ENCODE results near the gene SF1. TPM values are rescaled to one million over a fixed set of nuclear protein-coding genes. Genes with fewer than 3 reads are reported as not detected.
A peak's percentile ranks its signal among the peaks of the same experiment; 100 is the strongest.

The SF1 gene
- total RNA-seq, 1 donor from 2014 or later = 302 TPM

DNA sequence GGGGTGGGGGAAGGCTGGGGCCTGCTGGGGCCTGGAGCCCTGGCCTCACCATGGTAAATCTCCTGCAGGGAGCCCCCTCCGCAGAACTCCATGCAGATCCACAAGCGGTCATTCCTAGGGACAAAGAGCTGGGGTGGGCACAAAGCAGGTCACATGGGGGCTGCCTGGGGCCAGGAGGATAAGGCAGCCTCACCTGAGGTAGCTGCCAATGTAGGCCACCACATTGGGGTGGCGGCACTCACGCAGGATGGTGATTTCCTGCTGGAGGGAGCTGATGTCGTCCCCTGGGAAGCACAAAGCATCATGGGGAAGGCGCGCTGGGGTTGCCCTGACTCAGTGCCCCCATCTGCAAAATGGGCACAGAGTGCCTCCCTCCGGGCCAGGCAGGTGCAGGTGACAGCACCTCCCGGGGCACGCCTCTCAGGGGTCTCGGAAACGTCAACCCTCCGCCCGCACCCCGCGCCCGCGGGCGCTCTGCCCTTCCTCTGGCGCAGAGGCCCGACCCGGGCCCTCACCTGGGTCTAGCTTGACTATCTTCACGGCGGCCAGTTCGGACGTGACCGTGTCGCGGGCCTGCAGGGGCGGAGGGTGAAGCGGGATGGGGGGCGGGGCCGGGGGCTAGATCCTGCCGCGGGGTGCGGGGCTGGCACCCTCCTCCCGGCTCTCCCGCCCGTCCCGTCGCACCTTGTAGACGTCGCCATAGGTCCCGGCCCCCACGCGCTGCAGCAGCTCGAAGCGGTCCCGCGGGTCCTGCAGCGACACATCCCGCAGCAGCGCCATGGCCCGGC lies 24.2 kb upstream of the SF1 start:
- no peak for DNase-seq (ENCODE audit: low spot score)

DNA sequence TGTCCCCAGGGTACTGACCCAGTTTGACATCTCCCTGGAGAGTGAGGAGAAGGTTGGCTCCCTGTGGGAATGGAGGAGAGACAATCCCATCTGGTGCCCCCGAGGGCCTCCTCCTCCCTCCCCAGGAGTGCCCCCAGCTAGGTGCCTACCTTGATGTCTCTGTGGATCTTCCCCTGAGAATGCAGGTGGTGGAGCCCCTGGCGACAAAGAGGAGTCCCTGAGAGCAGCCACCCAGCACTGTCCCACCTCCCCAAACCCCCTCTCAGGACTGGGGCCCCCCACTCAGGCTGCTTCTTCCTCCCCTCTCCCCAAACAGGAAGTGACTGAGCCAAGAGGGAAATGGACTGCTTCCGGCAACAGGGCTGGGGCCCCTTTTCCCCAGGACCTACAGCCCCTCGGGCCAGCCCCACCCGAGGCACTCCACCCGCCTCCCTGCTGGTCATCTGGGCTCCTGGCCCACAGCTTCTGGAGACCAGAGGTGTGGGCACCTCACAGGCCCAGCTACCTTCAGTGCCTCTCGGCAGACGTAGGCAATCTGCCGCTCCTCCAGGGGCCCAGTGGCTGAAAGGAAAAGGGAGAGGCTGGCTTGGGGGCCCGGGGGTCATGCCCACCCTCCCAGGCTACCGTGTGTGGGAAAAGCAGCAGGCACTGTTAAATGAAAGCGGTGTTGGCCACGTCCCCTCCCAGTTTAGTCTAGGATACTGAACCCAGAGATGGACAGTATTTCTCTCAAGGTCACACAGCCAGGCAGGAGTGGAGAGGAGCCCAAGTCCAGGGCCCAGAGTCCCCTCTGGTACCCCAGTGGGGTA lies 23.4 kb upstream of the SF1 start:
- DNase-seq (ENCODE audit: low spot score) = no peak

DNA sequence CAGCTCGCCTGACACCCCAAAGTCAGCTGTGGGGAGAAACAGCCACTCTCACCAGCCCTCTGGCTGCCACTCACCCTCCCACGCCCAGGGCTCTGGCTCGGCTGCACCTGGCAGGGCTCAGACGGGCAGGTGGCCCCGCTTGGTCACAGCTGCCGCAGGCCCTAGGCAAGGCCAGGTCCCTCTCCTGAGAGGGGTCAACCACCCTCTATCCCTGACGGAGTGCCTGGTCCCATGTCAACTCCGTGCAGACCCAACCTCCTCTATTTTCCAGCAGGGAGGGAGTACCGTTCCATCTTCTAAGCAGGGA lies 22.8 kb upstream of the SF1 start:
- DNase-seq (ENCODE audit: low spot score) = no peak

DNA sequence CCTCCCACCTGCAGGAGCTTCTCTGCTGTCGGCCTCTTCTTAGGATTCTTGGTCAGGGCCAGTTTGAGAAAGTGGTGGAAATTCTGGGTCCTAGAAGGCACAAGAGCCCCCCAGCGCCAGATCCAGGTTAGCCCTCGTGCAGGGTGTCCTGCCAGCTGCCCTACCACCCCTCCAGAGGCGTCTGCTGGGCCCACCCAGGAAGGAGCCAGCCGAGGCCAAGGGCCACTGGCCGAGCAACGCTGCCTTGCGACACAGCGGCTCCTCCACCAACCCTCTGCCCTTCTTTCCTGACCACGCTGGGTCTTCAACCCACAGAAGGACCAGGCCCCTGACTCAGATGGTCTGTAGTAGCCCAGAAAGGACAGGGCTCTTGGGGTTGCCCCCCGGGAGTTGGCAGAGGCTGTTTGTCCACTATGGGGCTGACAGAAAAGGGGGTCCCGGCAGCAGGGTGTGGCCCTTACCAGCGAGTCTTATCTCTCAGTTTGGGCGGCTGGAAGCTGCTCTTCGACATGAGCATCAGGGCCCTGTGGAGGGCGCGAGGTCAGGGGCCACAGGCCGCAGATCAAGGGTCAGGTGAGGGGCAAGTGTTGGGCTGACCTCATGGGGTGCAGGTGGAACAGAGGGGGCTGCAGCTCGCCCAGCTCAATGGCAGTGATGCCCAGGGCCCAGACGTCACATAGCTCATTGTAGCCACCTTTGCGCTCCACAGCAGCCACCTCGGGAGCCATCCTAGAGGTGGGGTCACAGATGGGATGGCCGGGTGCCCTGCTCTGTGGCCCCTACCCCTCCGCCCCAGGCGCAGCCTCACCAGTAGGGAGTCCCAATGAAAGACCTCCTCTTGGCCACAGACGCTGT lies 22.2 kb upstream of the SF1 start:
- DNase-seq (ENCODE audit: low spot score) = no peak

DNA sequence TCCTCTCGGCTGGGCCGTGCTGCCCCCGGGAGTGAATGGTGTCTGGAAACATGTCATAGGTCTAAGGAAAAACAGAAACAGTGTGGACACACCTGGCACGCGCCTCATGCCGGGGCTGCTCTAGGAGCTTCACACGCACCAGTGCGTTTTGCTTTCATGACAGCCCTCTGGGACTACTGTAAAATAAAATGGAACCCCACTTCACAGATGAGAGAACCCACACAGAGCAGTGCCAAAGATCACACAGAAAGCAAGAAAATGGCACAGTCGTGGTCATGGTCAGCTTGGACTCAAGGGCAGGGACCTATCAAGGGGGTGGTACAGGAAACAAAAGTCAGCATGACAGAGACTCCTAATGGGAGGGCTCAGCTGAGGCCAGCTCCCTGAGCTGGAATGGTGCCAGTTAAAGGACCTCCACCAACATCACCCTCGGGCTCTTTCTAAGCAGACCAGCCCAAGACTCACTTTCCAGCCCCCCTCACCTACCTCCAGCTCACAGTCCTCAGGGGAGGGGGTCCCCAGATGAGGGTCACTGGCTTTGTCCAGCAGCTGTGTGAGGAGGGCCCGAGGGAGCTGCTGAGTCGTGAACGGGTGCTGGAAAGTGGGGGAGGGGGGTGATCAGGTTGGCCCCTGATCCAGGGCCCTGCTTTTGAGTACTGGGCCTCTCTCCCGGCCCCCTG lies 21.4 kb upstream of the SF1 start:
- DNase-seq (ENCODE audit: low spot score) = no peak

DNA sequence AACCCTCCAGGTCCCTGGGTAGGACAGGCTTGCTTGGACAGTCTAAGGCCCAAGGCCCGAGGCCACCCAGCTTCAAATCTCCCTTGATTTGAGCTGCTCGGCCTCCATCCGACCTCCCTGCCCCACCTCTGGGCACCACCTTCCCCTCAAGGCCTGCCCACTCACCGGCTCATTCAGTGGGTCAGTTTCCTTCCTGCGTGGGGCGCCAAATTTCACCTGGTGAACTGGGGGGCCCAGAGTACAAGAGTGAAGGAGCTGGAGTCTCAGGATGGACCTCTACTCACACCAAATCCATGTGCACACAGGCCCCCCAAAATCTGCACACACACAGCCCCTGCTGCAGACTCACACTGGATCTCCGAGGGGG lies 20.9 kb upstream of the SF1 start:
- DNase-seq (ENCODE audit: low spot score) = no peak

DNA sequence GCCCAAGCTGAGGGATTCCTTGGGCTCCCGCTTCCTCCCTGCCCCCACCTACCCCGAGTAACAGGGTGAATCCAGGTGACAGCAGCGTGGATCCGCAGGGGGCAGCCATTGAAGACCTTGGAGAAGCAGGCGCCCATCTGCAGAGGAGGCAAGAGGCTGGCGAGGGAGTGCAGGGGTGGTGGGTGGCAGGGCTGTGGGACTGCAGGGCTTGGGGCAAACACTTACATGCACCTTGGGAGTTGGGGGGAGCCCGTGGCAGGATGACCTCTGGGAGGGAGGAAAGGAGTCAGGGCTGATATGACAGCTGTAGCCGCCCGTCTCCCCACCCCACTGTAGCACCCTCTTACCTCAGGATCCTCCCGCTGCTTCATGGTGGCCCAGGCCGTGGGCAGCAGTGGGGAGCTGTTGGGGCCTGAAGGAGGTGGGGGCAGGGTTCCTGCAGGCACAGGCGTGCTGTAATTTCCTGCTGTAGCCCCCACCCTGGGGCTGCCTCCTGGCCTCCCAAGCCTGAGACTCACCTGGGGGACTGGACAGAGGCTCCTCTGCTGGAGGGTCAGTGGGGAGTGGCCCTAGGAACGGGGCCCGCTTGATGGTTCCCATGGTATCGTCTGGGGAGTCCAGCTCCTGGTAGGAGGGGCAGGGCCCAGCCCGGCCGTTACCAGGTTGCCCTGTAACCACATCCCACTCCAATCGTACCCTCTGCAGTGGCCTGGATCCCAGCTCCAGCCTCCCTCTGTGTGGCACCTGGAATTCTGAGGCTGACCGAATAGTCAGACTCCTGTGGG lies 18.6 kb upstream of the SF1 start:
- DNase-seq (ENCODE audit: low spot score) = no peak

DNA sequence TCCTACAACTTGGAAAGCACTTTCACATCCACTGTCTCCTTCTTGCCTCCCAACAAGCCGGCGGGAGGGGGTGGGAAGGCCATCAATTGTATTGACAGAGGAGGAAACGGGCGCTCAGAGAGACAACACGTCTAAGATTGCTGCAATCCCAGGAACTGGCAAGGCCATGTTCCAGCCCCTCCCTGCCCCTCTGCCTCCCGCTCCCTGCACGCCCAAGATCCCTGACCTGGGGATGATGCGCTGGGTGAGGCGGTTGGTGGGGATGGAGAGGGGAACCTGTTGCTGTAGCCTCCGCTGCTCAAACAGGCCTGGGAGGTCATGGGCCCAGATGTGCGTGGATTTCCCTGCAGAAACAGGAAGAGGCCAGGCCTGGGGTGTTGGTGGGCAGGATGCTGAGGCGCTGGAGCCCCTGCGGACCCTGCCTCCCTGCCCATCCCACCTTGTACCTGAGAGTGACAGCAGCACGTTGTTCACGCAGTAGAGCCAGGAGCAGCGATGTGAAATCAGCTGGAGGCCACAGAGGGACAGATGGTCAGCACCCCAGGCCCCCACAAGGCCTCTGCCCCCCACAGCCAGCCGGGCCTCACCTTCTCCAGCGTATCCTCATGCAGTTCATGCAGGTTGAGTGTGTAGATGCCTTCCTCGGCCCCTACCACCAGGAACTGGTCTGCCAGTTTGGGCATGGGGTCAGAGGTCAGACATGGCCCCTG lies 17.9 kb upstream of the SF1 start:
- no peak for DNase-seq (ENCODE audit: low spot score)

DNA sequence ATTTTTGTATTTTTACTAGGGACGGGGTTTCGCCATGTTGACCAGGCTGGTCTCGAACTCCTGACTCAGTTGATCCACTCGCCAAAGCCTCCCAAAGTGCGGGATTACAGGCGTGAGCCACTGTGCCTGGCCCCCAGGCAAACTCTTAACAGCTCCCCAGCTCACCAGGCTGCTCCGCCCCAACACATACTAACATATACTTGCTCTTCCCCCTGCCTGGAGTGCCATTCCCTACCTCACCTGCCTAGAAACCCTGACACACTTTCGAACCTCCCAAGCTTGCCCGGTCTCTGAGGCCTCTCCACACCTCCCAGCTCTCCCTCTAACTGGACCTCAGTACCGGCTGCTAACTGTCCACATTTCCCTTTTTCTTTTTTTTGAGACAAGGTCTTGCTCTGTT lies 16.2 kb upstream of the SF1 start:
- DNase-seq (ENCODE audit: low spot score) = peak; percentile 71

DNA sequence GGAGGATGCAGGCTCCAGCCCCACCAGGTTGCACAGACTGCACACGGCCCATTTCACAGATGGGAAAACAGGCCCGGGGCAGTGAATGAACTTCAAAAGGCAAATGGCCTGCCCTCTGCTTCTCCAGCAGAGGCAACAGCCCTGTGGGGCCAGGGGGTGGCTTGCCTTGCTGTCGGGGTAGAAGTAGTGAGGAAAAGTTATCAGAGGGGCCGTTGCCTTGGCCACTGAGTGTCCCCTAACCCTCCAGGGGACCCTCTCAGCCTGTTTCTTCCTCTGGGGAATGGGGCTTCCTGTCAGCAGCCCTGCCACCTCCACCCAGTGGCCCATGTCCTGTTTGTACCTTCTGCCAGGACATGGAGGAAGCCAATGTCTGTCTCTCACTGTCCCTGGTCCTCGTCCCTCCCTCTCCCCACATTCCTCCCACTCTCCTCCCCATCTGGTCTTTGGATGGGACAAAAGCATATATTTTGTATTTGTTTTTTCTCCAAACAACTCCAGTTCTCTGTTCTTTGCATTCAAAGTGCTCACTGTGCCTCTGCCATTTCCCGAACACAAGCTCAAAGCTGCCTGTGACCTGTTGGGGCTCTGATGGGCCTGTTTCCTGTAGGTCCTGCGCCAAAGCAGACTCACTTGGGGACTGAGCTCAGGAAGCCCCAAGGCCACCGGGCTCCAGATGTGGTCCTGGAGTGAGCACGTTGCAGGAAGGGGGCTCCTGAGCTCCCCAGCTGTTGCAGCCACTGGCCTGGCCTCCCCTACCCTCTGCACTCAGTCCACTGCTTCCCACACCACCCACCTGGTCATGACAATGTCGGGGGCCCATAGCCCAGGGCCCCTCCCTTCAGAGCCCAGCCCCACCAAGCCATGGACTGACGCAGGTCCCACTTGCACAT lies 15.2 kb upstream of the SF1 start:
- peak; percentile 80 for DNase-seq (ENCODE audit: low spot score)

DNA sequence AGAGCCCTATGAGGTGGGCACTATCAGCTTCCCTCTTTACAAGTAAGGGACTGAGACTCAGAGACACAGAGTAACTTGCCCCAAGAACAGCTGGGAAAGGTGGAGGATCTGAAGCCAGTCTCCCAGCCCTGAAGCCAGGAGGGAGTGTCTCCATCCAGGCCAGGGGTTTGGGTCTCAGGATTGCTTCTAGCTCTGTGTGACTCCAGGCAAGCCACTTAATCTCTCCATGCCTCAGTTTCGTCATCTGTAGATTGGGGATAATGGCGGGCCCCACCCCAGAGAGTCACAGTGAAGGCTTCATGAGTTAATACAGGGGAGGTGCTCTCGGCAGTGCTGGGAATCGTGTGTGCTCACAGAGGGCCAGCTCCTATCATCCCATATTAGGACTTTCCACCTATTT lies 14.1 kb upstream of the SF1 start:
- peak; percentile 76 for DNase-seq (ENCODE audit: low spot score)

DNA sequence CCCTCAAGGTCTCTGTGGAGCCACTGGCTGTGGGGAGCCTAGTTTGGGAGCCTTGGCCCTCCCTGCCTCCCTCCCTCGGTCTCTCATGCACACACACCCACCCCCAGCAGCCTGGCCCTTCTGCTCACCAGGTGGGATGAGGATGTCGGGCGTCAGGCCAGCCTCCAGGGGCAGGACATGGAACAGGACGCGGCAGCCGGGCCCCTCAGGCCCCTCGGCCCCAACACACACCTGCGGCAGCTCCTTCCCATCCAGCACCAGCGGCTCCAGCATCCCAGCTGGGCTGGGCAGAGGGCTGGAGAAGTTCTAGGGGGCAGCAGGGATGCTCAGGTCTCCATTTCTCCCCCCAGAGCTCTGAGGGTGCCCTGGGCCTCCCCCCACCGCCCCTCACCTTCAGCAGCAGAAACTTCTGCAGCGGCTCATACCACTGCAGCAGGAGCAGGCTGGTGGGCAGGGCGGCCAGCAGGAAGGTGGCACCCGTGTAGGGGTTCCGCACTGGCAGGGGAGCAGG lies 13.5 kb upstream of the SF1 start:
- DNase-seq (ENCODE audit: low spot score) = peak; percentile 77

DNA sequence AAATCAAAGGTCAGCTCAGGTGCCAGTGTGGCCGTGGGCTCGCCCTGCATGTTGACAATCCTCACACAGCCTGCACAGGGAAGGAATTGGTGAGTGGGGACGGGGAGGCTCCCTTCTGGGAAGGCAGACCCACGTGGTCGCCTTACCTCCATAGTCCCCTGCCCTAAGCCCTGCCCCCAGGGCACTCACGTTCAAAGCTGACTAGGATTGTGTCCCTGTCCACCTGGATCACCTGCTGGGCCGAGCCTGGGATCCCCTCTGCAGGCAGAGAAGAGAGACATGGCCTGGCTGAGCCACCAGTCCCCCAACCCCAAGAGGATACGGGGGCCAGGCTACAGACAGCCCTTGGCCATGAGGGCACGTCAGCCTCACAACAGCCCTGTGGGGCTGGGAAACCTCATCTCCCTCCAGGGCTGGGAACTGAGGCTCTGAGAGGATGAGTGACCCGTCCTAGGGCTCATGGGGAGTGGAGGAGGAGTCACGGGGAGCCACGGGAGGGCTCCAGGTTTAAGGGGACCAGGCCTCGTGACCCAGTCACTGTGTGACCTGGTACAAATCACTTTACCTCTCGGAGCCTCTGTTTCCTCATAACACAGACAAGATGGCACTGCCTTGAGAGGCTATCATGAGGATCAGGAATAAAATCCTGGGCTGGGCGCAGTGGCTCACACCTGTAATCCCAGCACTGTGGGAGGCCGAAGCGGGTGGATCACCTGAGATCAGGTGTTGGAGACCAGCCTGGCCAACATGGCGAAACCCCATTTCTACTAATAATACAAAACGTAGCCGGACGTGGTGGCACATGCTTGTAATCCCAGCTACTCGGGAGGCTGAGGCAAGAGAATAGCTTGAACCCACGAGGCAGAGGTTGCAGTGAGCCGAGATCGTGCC lies 12.1 kb upstream of the SF1 start:
- peak; percentile 87 for DNase-seq (ENCODE audit: low spot score)

DNA sequence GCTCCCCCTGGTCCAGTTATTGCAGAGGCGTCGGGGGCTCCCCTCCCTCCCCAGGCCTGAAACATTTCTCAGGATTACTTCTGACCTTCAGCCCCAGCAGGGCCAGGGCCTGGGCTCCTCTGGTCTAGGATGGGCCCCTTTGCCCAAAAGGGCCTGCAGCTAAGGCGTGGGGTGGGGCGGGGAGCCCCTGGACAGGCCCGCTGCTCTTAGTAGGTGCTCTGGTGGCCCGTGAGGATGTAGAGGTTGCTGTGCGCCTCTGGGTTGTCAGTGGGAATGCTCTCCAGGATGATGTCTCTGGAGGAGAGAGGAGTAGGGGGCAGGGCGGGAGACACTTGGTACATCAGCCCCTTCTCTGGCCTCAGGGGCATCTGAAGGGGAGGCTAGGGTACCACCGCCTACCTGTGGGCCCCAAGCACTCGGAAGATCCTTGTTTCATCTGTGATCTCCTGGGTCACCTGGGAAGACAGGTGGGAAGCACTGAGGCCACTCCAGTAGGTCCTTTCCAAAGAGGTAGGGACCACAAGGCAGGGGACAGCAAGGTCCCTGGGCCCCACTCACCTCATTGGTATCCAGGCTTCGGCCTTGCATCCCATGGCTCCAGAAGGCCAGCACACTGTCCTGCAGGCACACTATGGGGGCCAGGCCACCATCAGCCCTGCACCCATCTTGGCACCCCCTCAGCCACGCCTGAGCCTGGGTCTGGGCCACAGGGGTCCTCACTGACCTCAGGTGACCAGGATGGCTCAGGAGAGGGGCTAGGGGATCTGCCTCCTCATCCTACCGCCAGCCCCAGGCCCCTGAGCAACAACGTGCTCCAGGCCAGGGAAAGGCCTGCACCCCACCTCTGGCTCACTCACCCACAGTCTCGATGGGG lies 11.2 kb upstream of the SF1 start:
- peak; percentile 82 for DNase-seq (ENCODE audit: low spot score)

DNA sequence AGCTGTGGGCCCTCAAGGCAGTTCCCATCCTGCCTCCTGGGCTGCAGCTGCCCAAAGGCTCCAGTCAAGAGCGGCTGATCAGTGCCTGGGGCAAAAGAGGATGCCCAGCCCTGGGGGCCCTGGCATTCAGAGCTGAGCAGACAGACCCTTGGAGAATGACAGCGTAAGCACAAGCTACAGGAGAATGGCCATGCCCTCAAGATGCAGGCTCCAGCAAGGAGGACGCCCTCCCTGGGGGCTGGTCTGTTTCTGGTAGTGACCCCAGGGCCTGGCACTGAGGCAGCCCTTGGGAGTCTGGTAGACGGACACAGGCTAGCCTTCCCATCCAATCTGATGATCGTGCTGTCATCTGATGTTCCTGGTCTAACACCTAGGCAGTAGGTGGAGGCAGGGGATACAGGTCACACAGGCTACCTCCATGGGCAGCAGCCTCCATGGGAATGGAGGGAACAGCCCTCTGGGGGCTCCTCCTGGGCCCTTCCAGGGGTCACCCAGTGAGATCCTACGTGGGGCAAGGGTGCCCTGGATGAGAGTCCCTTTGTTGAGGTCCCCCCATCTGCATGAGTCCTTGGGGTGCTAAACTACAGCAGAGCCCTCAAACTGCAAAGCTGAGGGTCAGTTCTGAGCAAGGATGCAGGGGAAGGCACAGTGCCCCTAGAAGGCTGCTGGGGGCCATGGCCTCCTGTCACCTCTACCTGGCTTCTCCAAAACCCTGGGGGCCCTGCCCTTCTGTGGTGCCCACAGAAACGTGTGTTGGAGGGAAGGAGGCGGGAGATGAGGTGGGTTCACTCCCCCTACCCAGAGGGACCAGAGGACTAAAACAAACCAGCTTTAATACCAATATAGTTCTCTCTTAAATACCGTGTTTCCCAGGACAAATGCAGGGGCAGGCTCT lies 10.2 kb upstream of the SF1 start:
- DNase-seq (ENCODE audit: low spot score) = peak; percentile 73

Measured in mesenteric fat pad (tissue), 1 donor.